HG03354 (cell line): Measurements from ENCODE around the gene OSBPL10.

Experiments used
- ATAC-seq: cut with Tn5 transposase; IDR thresholded peaks from one replicate; pipeline ENCODE4 v1.9.1; 2021; ENCODE audit warnings: mild to moderate bottlenecking; ENCODE audit not compliant: unreplicated experiment, poor library complexity, severe bottlenecking

Gene OSBPL10

DNA sequence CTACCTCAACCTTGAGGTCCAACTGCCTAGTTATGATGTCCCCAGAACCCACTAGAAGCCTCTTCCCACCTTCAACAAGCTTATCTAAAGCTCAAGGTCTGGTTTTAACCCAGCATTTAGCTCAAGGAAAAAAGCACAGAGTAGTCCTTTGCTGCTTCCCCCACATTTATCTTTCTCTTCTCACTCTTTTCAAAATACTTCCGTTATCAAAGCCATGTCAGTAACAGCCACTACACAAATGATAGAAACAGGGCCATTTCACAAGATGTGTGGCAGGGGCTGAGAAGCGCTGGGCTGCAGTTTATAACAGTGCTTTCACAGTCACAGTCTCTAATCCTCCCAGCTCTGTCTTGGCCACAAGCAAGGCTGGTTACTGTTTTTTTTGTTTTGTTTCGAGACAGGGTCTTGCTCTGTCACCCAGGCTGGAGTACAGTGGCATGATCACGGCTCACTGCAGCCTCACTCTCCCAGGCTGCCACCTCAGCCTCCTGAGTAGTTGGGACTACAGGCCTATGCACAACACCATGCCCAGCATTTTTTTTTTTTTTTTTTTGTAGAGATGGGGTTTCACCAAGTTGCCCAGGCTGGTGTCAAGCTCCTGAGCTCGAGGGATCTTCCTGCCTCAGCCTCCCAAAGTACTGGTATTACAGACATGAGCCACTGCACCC lies 218.8 kb downstream of the OSBPL10 start:
- no peak for ATAC-seq

DNA sequence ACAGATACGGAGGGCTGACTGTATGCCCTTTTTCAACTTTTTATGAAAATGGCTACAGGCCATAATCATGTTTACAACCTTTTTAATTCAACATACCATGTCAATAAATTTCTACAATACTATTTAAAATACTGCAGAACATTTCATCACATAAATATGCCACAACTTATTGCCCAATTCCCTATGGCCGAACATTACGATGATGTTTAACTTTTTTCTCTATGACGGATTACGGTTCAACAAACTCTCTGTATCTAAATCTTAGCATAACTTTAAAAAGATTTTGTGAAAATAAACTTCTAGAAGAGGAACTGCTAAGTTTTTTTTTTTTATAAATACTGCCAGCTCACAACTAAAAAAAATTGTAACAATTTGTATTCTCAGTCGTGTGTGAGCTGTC lies 220.4 kb downstream of the OSBPL10 start:
- no peak for ATAC-seq

DNA sequence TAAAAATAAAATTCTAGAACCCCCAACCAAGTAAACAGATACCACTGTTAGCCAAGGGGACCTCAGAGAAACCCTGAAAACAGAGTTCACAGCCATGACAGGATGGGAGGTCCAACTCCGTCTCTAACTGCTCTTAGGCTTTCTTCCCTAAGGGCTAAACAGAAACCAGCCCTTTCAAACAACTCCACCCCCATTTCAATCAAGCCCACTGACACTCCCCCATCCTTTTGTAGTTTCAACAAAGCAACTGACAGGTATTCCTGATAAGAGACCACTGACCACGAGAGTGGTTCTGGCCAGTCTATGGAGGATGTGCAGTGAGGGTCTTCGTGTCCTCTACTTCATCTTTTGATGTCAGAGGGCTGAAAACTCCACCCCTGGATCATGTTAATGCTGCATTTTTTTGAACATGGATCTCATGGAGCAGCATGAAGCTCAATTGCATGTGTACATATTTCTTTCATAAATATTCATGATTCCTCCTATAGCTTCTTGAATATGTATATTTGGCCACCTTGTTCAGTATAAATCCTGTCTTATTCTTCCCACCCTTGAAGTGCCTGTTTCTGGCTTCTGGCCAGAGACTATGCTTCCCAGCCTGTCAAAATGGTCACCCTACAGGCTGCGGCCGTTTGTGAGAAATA lies 222.6 kb downstream of the OSBPL10 start:
- no peak for ATAC-seq

DNA sequence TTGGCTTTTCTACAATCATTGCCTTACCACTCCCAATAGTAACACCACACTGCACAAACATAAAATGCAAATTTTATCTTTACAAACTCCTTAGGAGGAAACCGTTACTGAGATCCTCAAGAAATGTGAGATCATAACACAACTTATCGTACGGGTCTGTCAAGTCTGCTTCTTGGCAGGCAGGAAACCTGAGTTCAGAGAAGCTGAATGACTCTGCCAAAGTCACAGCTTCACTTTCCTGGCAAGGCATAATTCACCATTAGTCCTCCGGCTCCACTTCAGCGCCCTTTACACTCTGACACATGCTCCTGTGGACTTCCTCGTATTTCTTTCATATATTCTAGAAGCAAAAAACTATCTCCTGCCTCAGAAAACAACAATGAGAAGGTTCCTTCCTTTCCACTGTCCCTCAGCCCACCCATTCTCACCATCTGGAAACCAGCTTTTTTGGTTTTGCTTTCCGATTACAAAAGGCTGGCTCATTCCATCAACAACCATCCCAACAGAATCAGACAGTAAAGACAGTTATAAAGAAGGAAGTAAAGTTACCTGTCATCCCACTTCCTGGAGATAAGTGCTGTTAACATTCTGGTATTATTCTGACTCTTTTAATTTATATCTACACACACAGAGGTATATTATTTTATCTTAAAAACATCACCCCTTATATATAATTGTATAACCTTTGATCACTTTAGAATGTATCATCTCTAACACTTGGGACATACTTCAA lies 225.0 kb downstream of the OSBPL10 start:
- ATAC-seq: no peak

DNA sequence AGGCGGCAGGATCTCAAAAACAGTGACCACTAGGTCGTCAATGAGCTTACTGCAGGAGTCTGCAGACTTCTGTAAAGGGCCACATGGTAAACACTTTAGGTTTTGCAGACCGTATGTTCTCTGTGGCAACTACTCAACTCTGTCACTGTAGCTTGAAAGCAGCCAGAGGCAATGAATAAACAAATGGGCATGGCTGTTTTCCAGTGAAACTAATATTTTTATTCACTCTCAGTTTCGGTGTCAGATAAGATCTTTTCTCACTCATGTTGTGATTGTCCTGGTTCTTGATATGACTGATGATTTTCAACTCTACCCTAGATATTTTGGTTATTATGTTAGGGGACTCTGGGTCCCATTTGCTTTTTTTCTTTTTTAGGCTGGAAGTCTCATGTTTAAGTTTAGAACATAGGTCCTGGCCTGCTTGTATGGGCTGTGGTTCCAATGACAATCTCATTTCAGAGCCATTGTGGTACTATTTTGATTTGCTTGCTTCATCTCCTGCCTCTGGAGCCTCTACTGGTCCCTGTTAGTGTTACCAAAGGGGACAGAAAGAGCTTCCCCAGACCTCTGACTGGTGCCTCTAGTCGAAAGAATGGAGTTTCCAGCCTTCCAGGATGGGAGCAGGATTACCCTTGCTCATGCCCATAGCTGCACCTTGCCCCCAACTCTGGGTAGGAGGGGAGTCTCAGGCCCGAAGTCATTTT lies 226.3 kb downstream of the OSBPL10 start:
- ATAC-seq: peak; percentile 92

DNA sequence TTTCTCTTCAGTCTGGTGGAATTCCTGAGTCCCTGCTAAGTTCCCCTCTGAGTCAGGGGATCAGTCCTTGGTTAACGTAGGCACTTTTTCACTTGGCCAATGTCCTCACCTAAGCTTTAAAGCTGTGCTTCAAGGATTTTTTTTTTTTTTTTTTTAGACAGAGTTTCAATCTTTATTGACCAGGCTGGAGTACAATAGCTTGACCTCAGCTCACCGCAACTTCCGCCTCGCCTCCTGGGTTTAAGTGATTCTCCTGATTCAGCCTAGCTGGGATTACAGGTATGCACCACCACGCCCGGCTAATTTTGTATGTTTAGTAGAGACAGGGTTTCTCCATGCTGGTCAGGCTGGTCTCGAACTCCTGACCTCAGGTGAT lies 228.0 kb downstream of the OSBPL10 start:
- no peak for ATAC-seq

DNA sequence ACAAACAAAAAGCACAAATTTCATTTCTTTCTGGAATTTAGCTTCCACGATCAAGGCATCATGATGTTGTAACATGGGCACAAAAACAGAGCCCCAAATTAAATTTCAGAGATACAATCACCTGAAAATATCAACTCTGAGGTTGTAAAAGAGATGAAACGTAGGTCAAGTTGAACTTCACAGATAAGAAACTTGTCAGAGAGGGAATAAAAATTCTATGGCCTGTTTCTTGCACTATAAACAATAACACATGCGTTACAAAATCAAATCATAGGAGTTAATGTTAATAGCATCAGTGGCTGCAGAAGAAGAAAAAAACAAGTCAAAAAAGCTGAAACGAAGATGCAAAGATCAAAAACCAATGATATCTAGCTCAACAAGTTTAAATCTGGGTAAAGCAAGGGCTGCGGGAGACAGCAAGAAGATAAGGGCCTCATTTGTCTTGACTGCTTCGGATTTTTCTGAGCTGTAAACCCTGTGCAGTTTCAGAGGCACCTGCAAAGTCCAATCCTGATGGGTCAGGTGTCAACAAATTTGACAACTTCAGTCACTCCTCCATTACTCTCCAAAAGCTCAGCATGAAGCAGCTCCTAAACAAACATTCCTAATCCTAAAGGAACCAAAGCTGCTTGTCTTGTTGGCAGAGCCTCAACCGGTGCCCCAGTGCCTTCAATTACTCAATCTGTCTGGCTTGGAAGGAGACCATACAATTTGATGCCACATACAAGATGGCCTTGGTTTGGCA lies 228.6 kb downstream of the OSBPL10 start:
- no peak for ATAC-seq

DNA sequence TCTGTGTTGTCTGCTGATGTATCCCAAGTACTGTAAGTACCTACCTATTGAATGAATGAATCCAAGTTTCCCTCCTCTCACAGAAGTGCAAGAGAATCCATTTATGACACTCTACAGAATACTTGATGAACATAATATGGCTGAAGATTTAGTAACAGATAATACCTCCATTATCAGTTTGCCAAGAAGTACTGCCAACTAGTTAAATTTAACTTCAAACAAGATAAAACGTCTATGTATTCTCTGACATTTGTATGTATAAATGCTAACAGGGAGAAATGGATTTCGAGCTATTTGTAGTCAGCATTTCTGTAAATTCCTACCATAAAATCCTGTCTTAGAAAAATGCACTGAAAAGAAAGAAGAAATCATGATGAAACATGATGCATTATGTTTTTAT lies 230.7 kb downstream of the OSBPL10 start:
- ATAC-seq: no peak

DNA sequence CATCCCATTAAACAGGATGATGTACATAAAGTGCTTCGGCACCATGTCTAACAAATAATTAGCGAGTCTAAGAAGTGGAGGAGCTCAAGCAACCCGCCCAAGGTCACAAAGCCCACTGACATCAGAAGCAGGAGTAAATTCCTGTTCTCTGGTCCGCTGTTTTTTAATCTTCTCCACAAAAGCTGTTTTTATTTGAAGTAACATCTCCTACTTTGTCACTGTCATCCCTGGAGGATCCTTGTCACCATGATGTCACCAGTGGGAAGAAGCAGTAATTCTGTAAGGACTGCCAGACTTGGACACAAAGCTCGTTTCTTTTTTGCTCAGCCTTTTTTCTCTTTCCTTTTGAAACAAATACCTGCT lies 232.1 kb downstream of the OSBPL10 start:
- no peak for ATAC-seq

DNA sequence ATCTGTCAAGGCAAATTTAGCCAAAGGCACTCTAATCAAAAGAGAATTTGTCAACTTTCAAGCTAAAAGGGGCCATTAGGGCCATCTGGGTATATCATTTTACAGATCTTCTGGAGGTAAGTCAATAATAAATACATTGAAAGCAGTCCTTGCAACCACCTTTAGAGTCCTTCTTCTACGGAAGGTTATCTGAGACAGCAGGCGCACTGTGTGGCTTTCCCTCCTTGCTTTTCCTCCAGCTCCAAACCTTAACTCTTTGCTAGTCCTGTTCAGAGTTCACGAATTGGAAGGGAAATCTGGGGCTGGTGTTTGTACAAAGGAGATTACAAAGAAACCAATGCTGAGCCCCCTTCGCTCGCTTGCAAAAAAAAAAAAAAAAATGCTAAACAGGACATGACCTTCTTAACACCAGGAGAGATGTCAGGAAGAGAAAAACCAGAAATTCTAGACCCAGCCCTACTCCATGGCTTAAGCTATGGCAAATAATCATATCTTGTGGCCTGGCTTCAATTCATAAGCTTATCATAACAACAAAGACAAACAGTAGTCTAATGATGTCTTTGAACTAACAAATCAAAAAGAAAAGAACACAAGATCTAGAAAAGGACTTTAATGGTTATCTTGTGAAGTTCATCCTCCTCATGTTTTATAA lies 232.7 kb downstream of the OSBPL10 start:
- ATAC-seq: no peak

DNA sequence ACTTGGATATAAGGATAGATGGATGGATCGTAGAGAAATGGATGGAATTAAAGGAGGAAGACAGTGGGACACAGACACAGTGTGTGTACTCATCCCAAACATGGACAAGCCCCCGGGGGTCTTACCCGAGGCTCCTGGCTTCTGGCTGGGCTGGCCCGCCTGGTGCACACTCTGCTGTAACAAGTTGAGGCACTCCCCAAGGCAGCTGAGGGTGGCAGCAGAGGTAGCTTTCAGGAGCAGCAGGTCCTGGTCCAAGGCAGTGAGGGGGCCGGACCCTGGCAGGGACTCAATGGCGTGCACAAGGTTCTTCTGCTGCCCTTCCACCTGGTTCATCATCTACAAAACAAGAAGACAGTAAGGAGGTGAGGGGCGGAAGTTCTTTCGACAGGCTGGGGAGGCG lies 233.3 kb downstream of the OSBPL10 start:
- ATAC-seq: no peak

GRCh38 chr3:31744913-31745312 lies 236.1 kb downstream of the OSBPL10 start:
- no peak for ATAC-seq

DNA sequence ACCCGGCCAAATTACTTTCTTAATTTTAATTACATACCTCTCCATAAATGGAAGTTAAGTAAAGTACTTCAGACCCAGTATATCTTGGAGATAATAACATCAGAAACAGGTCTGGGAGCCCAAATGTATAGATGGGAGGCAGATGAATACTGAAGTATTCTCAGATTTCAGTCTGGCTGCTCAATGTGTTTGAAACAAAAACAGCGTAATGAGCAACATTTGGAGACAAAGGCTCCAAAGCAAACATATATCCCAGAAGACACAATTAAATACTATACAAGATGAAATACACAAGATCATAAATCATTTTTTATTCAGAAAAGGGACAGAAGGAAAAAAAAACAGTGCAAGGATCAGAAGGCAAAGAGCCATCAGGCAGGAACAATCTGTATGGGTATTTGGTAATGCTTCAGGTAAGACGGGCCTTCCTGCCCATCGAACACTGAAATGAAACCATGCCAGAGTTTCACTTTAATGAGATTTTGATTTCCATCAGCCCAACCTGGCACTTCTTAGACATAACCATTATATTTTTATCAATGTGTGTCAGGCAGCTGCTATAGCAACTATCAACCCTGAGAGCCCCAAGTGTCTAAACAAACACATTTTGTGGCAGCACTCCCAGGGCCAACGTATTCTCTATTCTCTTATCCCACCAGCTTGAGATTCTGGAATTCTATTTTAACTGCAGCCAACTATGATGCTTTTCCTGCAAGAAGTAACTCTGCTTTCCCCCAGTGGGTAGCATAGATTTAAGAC lies 237.6 kb downstream of the OSBPL10 start:
- no peak for ATAC-seq

- no peak for ATAC-seq
Observed at GRCh38 chr3:31740397-31740796, 240.7 kb downstream of the OSBPL10 start.

DNA sequence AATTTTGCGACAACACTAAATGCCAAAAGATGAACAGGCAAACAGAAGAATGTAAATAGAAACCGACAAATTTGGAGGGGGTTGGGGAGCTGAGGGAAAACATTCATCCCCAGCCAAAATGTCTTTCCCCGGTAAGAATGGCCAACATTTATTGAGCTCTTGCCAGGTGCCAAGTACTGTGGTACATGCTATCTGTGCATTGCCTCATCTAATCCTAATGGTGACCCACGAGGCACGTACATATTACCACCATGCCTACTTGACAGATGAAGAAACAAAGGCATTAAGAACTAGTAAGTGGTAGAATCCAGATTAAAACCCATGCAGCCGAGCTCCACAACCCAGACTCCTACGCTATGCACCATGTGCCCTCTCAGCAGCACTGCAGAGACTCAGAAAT lies 242.7 kb downstream of the OSBPL10 start:
- no peak for ATAC-seq

- ATAC-seq: no peak
Observed at GRCh38 chr3:31735667-31736066, 245.4 kb downstream of the OSBPL10 start.

- no peak for ATAC-seq
Observed at GRCh38 chr3:31733234-31733667, 247.8 kb downstream of the OSBPL10 start.

DNA sequence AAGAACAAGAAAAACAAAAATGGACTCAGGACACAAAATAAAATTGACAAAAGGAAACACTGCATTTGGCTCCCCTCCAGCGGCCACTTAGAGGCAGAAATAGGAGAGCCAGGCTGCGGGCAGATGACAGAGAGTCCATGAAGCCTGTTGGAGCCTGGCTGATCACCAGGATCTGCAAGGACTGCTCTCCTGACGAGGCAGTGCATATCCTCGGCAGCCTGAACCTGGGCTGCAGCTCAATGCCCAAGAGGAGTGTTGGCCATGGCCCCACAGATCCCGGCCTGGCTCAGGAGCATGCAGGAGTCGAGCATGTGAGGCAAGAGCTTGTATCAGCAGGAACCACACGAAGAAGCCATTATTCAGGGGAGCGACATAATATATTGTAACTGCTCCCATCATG lies 248.5 kb downstream of the OSBPL10 start:
- ATAC-seq: no peak

DNA sequence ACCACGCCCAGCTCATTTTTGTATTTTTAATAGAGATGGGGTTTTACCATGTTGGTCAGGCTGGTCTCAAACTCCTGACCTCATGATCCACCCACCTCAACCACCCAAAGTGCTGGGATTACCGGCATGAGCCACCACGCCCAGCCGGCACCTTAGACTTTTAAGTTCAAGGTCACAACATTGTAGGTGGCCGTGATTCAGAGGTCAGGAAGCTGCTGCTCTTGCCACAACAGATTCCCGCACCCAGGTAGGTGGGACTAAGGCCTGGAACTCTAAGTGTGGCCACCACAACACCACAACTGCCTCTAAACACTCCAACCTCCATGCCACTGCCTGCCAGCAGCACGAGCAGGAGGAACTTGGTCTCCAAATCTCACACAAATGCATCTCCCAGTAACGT lies 251.5 kb downstream of the OSBPL10 start:
- no peak for ATAC-seq
